Activated T-helper 17 cell treated with anti-CD3 and anti-CD28 coated beads, Interleukin-2, amount 50 U/mL, for 72 hours (primary cell): ENCODE measurements around the gene NKG7. TPM values are rescaled to one million over a fixed set of nuclear protein-coding genes. Genes with fewer than 3 reads are reported as not detected.

Experiments used
- ATAC-seq: fragments of 150-1000 bp; cut with Tn5 transposase; replicated peaks from 2 replicates; pipeline ENCODE4 v1.10.0; 2021; ENCODE audit warnings: mild to moderate bottlenecking, moderate library complexity
- H3K27ac Mint-ChIP-seq: one replicate; pipeline ENCODE4 v1.8.0; 2022; ENCODE audit warnings: mixed read lengths
- H3K27me3 Mint-ChIP-seq: one replicate; pipeline ENCODE4 v1.8.0; 2022; ENCODE audit warnings: mixed read lengths
- H3K36me3 Mint-ChIP-seq: one replicate; pipeline ENCODE4 v1.8.0; 2022; ENCODE audit warnings: low read depth, mild to moderate bottlenecking, mixed read lengths
- H3K4me1 Mint-ChIP-seq: one replicate; pipeline ENCODE4 v1.8.0; 2022; ENCODE audit warnings: mixed read lengths
- H3K4me3 Mint-ChIP-seq: one replicate; pipeline ENCODE4 v1.8.0; 2022; ENCODE audit warnings: mild to moderate bottlenecking, mixed read lengths
- H3K9me3 Mint-ChIP-seq: one replicate; pipeline ENCODE4 v1.8.0; 2022; ENCODE audit warnings: mixed read lengths
- total RNA-seq, 2 donors: library from RNA; stranded (reverse); gene quantifications; one replicate each; pipeline ENCODE4 v1.2.3, GENCODE V29; 2022

Gene NKG7
- total RNA-seq, 2 donors from 2014 or later: 15.2 to 19.8 TPM

GRCh38 chr19:51372021-51372648 lies 319 bp downstream of the NKG7 start:
- no peaks in the 10 kb centered on the region for H3K27me3 Mint-ChIP-seq

GRCh38 chr19:51371186-51371690 lies 1.2 kb downstream of the NKG7 start:
- Mint-ChIP-seq H3K4me3 (peak overlapping the region; percentile 100), H3K4me1 (peaks cover 45% of the 10 kb centered on the region), H3K27me3 (no peaks in the 10 kb centered on the region), H3K27ac (peak overlapping the region; percentile 90), H3K36me3 (peaks cover 15% of the 10 kb centered on the region), H3K9me3 (no peaks in the 10 kb centered on the region)
- ATAC-seq: no peak

More at GRCh38 chr19:51372021-51372648, 319 bp downstream of the NKG7 start:
- H3K9me3 Mint-ChIP-seq: no peaks in the 10 kb centered on the region
- ATAC-seq: no peak
- H3K36me3 Mint-ChIP-seq: peaks cover 7% of the 10 kb centered on the region
- peak overlapping the region; percentile 90 for H3K27ac Mint-ChIP-seq
- peaks cover 50% of the 10 kb centered on the region for H3K4me1 Mint-ChIP-seq
- peak overlapping the region; percentile 100 for H3K4me3 Mint-ChIP-seq

- Mint-ChIP-seq H3K4me3 (peak overlapping the region; percentile 100), H3K27me3 (no peaks in the 10 kb centered on the region), H3K9me3 (no peaks in the 10 kb centered on the region), H3K4me1 (peaks cover 45% of the 10 kb centered on the region), H3K27ac (peak overlapping the region; percentile 90), H3K36me3 (peaks cover 15% of the 10 kb centered on the region)
- no peak for ATAC-seq
These were observed 2.2 kb downstream of the NKG7 start for GRCh38 chr19:51370230-51370629.

- peaks cover 43% of the 10 kb centered on the region for H3K4me1 Mint-ChIP-seq
- peak within 1 kb of the TSS; percentile 100 for H3K4me3 Mint-ChIP-seq
- no peak for ATAC-seq
- H3K27me3 Mint-ChIP-seq: no peaks in the 10 kb centered on the region
- peak within 1 kb of the TSS; percentile 98 for H3K27ac Mint-ChIP-seq
- H3K9me3 Mint-ChIP-seq: no peaks in the 10 kb centered on the region
- peaks cover 25% of the 10 kb centered on the region for H3K36me3 Mint-ChIP-seq
These were observed 3.8 kb downstream of the NKG7 start, which contains the start of gene CLDND2 for GRCh38 chr19:51368366-51369282. Gene CLDND2 (minus strand): TSS chr19:51369003. CDS start chr19:51368577, 426 bp downstream.

- Mint-ChIP-seq H3K4me1 (peaks cover 47% of the 10 kb centered on the region), H3K4me3 (peak overlapping the region; percentile 100), H3K27me3 (no peaks in the 10 kb centered on the region), H3K36me3 (peaks cover 30% of the 10 kb centered on the region), H3K9me3 (no peaks in the 10 kb centered on the region), H3K27ac (peak overlapping the region; percentile 98)
- peak; percentile 83 for ATAC-seq
These were observed 4.7 kb downstream of the NKG7 start for GRCh38 chr19:51367565-51368365.

- H3K4me1 Mint-ChIP-seq: peaks cover 44% of the 10 kb centered on the region
- no peaks in the 10 kb centered on the region for H3K27me3 Mint-ChIP-seq
- ATAC-seq: no peak
- peak overlapping the region; percentile 100 for H3K4me3 Mint-ChIP-seq
- H3K9me3 Mint-ChIP-seq: no peaks in the 10 kb centered on the region
- peak overlapping the region; percentile 98 for H3K27ac Mint-ChIP-seq
- H3K36me3 Mint-ChIP-seq: peaks cover 33% of the 10 kb centered on the region
These were observed 5.2 kb downstream of the NKG7 start for GRCh38 chr19:51367255-51367564.

GRCh38 chr19:51366389-51367254 lies 5.8 kb downstream of the NKG7 start:
- peak; percentile 70 for ATAC-seq
- no peaks in the 10 kb centered on the region for H3K9me3 Mint-ChIP-seq
- H3K27ac Mint-ChIP-seq: peak overlapping the region; percentile 98

GRCh38 chr19:51365965-51366388 lies 6.5 kb downstream of the NKG7 start, which contains the start of gene ETFB:
Gene ETFB (minus strand): TSS chr19:51366388. CDS start chr19:51366326, 62 bp downstream.
- no peaks in the 10 kb centered on the region for H3K9me3 Mint-ChIP-seq
- ATAC-seq: no peak
- peaks cover 33% of the 10 kb centered on the region for H3K36me3 Mint-ChIP-seq
- peak within 1 kb of the TSS; percentile 100 for H3K4me3 Mint-ChIP-seq
- no peaks in the 10 kb centered on the region for H3K27me3 Mint-ChIP-seq
- peaks cover 32% of the 10 kb centered on the region for H3K4me1 Mint-ChIP-seq
- peak within 1 kb of the TSS; percentile 98 for H3K27ac Mint-ChIP-seq

More at GRCh38 chr19:51366389-51367254, 5.8 kb downstream of the NKG7 start:
- H3K4me3 Mint-ChIP-seq: peak overlapping the region; percentile 100
- peaks cover 38% of the 10 kb centered on the region for H3K4me1 Mint-ChIP-seq
- peaks cover 33% of the 10 kb centered on the region for H3K36me3 Mint-ChIP-seq
- H3K27me3 Mint-ChIP-seq: no peaks in the 10 kb centered on the region

- Mint-ChIP-seq H3K27me3 (no peaks in the 10 kb centered on the region), H3K4me3 (peak overlapping the region; percentile 100), H3K4me1 (peaks cover 26% of the 10 kb centered on the region), H3K9me3 (no peaks in the 10 kb centered on the region), H3K36me3 (peaks cover 33% of the 10 kb centered on the region), H3K27ac (peak overlapping the region; percentile 98)
- no peak for ATAC-seq
These were observed 7.1 kb downstream of the NKG7 start for GRCh38 chr19:51365211-51365964.

- Mint-ChIP-seq H3K4me1 (peaks cover 25% of the 10 kb centered on the region), H3K9me3 (no peaks in the 10 kb centered on the region), H3K27ac (peak overlapping the region; percentile 91), H3K36me3 (peaks cover 33% of the 10 kb centered on the region), H3K4me3 (peak overlapping the region; percentile 76), H3K27me3 (no peaks in the 10 kb centered on the region)
- ATAC-seq: no peak
These were observed 8.0 kb downstream of the NKG7 start for GRCh38 chr19:51364200-51365106.

GRCh38 chr19:51361239-51361638 lies 11.2 kb downstream of the NKG7 start:
- no peaks in the 10 kb centered on the region for H3K9me3 Mint-ChIP-seq
- H3K27ac Mint-ChIP-seq: no peak overlapping the region
- H3K4me3 Mint-ChIP-seq: no peak overlapping the region
- no peaks in the 10 kb centered on the region for H3K27me3 Mint-ChIP-seq
- peaks cover 27% of the 10 kb centered on the region for H3K4me1 Mint-ChIP-seq
- peaks cover 17% of the 10 kb centered on the region for H3K36me3 Mint-ChIP-seq
- no peak for ATAC-seq

GRCh38 chr19:51359294-51359693 lies 13.2 kb downstream of the NKG7 start:
- Mint-ChIP-seq H3K4me3 (no peak overlapping the region), H3K9me3 (no peaks in the 10 kb centered on the region), H3K36me3 (peaks cover 14% of the 10 kb centered on the region), H3K27me3 (no peaks in the 10 kb centered on the region), H3K27ac (no peak overlapping the region), H3K4me1 (peaks cover 32% of the 10 kb centered on the region)
- no peak for ATAC-seq
